PC-3 (cell line): Measurements from ENCODE around the gene KCNIP2. TPM values are rescaled to one million over a fixed set of nuclear protein-coding genes. Genes with fewer than 3 reads are reported as not detected.

ENCODE experiments used
- ATAC-seq: fragments of 200-7000 bp; cut with Tn5 transposase; 2 replicates; pipeline ENCODE4 v1.9.1; 2020; ENCODE audit warnings: mild to moderate bottlenecking, moderate library complexity
- BruUV-seq: library from RNA; stranded (reverse); fragments of 400-500 nt; replicated peaks from 2 replicates; lab custom pipeline; 2021; lab: Mats Ljungman, UMichigan
- CTCF ChIA-PET: fragments of 300-600 bp; sonication (Branson Sonifier 250); formaldehyde crosslinking; loops from one replicate; lab custom pipeline; 2022; ENCODE audit warnings: antibody characterized with exemption; lab: Charles Lee
- POLR2A ChIA-PET: fragments of 300-600 bp; sonication (Branson Sonifier 250); formaldehyde crosslinking; loops from one replicate; lab custom pipeline; 2022; ENCODE audit warnings: antibody characterized with exemption; ENCODE audit not compliant: unreplicated experiment; lab: Charles Lee
- DNase-seq: peaks from one replicate; pipeline ENCODE4 v3.0.0-alpha.2; 2015
- H2AFZ ChIP-seq: fragments of 300-600 bp; sonication (generic); 2 replicates; pipeline ENCODE4 v1.6.0; 2016; ENCODE audit warnings: antibody characterized with exemption, low read length
- H3F3A ChIP-seq: fragments of 300-600 bp; sonication (generic); one replicate; pipeline ENCODE4 v1.6.0; 2017; ENCODE audit warnings: antibody characterized with exemption, low read length, control low read depth, mild to moderate bottlenecking; ENCODE audit not compliant: unreplicated experiment
- H3K27ac ChIP-seq: fragments of 300-600 bp; sonication (generic); 2 replicates; pipeline ENCODE4 v1.5.1; 2016; ENCODE audit warnings: mild to moderate bottlenecking, low read length
- H3K27me3 ChIP-seq: fragments of 300-600 bp; sonication (generic); 2 replicates; pipeline ENCODE4 v1.6.1; 2016; ENCODE audit warnings: low read length, mixed read lengths
- H3K36me3 ChIP-seq: fragments of 300-600 bp; sonication (generic); 2 replicates; pipeline ENCODE4 v1.6.1; 2016; ENCODE audit warnings: low read depth, mixed run types, low read length, mixed read lengths
- H3K4me1 ChIP-seq: fragments of 300-600 bp; sonication (generic); 2 replicates; pipeline ENCODE4 v1.5.1; 2016; ENCODE audit warnings: low read length; ENCODE audit not compliant: insufficient read depth
- H3K4me2 ChIP-seq: fragments of 300-600 bp; sonication (generic); 2 replicates; pipeline ENCODE4 v1.6.0; 2016; ENCODE audit warnings: low read length
- H3K4me3 ChIP-seq: fragments of 300-600 bp; sonication (generic); 2 replicates; pipeline ENCODE4 v1.5.1; 2016; ENCODE audit warnings: mild to moderate bottlenecking, low read length, mixed read lengths
- H3K79me2 ChIP-seq: fragments of 300-600 bp; sonication (generic); 2 replicates; pipeline ENCODE4 v1.6.1; 2017; ENCODE audit warnings: low read length, mixed read lengths
- H3K9ac ChIP-seq: fragments of 300-600 bp; sonication (generic); 2 replicates; pipeline ENCODE4 v1.6.0; 2016; ENCODE audit warnings: mild to moderate bottlenecking, low read length
- H3K9me2 ChIP-seq: fragments of 300-600 bp; sonication (generic); replicated peaks from 2 replicates; pipeline ENCODE4 v1.6.1; 2016; ENCODE audit warnings: mixed run types, low read length, mixed read lengths
- H3K9me3 ChIP-seq: fragments of 300-600 bp; sonication (generic); 2 replicates; pipeline ENCODE4 v1.6.1; 2016; ENCODE audit warnings: low read length, mixed read lengths
- H4K20me1 ChIP-seq: fragments of 300-600 bp; sonication (generic); 2 replicates; pipeline ENCODE4 v1.6.1; 2016; ENCODE audit warnings: low read length, mixed read lengths
- EZH2 ChIP-seq: fragments of 300-600 bp; sonication (generic); IDR thresholded peaks from one replicate; pipeline ENCODE4 v1.6.1; 2017; ENCODE audit warnings: antibody characterized with exemption, mild to moderate bottlenecking, low read length; ENCODE audit not compliant: unreplicated experiment
- EZH2phosphoT487 ChIP-seq: fragments of 300-600 bp; sonication (generic); IDR thresholded peaks from 2 replicates; pipeline ENCODE4 v1.6.1; 2018; ENCODE audit warnings: mild to moderate bottlenecking, antibody characterized with exemption, low read length, borderline replicate concordance
- intact Hi-C: fragments of 100-400 bp; cut with micrococcal nuclease; formaldehyde crosslinking; loops from 2 replicates; pipeline ENCODE4 v1.9.0; 2023
- total RNA-seq: library from RNA; depleted of rRNA; stranded (reverse); fragments of >200 nt; gene quantifications from 2 replicates; pipeline ENCODE4 v1.2.3, GENCODE V29; 2014
- TF ChIP-seq, protein P1 (sequence below): fragments of 300-600 bp; sonication (generic); conservative IDR thresholded peaks from 2 replicates; pipeline ENCODE4 v1.5.1; 2017; ENCODE audit warnings: antibody characterized with exemption, low read depth, mild to moderate bottlenecking, low read length

Gene KCNIP2
- total RNA-seq, 1 experiment from 2014 or later = 1.5 TPM

DNA sequence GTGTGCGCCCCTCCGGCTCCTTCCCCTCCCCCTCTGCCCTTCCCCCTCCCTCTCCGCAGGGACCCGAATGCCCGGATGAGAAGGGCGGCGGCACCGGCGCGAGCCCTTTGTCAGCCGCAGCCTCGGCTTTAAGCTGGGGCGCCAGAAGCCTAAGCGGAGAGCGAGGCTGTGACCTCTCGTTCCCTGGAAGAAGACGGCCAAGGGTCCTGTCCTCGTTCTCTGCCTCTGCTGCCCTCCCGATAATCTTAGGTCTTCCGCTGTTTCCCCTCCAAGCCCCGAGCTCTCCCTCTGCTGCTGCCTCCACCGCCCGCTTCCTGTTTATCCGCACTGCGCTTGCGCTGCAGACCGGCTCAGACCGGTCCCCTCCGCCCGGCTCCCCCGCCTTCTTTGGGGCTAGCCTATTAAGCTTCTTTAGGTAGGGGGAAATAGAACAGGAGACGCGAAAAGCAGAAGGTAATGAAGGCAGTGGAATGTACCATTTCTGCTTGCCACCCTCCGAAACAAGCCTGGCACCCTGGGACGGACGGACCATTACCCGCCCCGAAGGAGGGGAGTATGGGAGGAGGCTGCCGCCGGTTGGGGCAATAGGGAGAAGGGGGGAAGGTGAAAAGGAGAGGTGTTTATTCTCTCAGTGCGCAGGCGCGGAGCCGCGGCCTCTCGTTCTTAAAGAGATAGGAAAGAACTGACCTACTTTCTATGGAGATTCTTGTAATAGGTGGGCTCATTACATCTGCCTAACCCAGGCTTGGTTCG, 25.3 kb downstream of the KCNIP2 start, which contains the start of gene OGA:
Gene OGA (minus strand): TSS at position 326 of the 753 bp plus-strand sequence. CDS start 422 bp downstream, outside the sequence.
- H3K9me3 ChIP-seq = no peaks in the 10 kb centered on the region
- no peaks in the 10 kb centered on the region for H3F3A ChIP-seq
- H3K4me1 ChIP-seq = peaks cover 21% of the 10 kb centered on the region
- peak within 1 kb of the TSS; percentile 94 for H3K9ac ChIP-seq
- ChIA-PET POLR2A (no interaction called here), CTCF (interaction anchor here (0.5 to 1.5 kb wide), 3 partner anchors 22 to 310 kb away, joined by 4 to 7 read pairs (median 4); no protein-coding TSS in a partner anchor)
- DNase-seq (peak; percentile 95), ATAC-seq (peak; percentile 86)
- no peaks in the 10 kb centered on the region for H3K27me3 ChIP-seq
- 0 out of 2 replicates have a peak, but pooled peaks cover 2% of the 10 kb centered on the region for H3K36me3 ChIP-seq
- H3K79me2 ChIP-seq = peaks cover 50% of the 10 kb centered on the region
- TF ChIP-seq, protein P1, sequence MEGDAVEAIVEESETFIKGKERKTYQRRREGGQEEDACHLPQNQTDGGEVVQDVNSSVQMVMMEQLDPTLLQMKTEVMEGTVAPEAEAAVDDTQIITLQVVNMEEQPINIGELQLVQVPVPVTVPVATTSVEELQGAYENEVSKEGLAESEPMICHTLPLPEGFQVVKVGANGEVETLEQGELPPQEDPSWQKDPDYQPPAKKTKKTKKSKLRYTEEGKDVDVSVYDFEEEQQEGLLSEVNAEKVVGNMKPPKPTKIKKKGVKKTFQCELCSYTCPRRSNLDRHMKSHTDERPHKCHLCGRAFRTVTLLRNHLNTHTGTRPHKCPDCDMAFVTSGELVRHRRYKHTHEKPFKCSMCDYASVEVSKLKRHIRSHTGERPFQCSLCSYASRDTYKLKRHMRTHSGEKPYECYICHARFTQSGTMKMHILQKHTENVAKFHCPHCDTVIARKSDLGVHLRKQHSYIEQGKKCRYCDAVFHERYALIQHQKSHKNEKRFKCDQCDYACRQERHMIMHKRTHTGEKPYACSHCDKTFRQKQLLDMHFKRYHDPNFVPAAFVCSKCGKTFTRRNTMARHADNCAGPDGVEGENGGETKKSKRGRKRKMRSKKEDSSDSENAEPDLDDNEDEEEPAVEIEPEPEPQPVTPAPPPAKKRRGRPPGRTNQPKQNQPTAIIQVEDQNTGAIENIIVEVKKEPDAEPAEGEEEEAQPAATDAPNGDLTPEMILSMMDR = no peak
- TF ChIP-seq EZH2 (no peak), EZH2phosphoT487 (no peak)
- peak within 1 kb of the TSS; percentile 53 for H3K27ac ChIP-seq
- BruUV-seq = TSS peak; percentile 36
- H3K4me2 ChIP-seq = peak within 1 kb of the TSS; percentile 99
- H3K9me2 ChIP-seq = no peaks in the 10 kb centered on the region
- peaks cover 40% of the 10 kb centered on the region for H4K20me1 ChIP-seq
- intact Hi-C loops = loop anchor here (1.0 kb wide), 1 partner anchor 12 kb away; no protein-coding TSS in a partner anchor
- H3K4me3 ChIP-seq = peak within 1 kb of the TSS; percentile 99
- H2AFZ ChIP-seq = peak within 1 kb of the TSS; percentile 90

GRCh38 chr10:101817337-101818118, 26.1 kb downstream of the KCNIP2 start:
- Histone ChIP-seq H3F3A (no peaks in the 10 kb centered on the region), H3K27ac (peak overlapping the region; percentile 53), H2AFZ (no peak overlapping the region), H3K4me1 (peaks cover 21% of the 10 kb centered on the region), H3K9ac (peak overlapping the region; percentile 94), H3K79me2 (peaks cover 57% of the 10 kb centered on the region), H3K27me3 (no peaks in the 10 kb centered on the region), H3K4me3 (peak overlapping the region; percentile 99), H3K9me3 (no peaks in the 10 kb centered on the region), H3K4me2 (peak overlapping the region; percentile 99), H4K20me1 (peaks cover 46% of the 10 kb centered on the region), H3K36me3 (0 out of 2 replicates have a peak, but pooled peaks cover 6% of the 10 kb centered on the region), H3K9me2 (no peaks in the 10 kb centered on the region)
- CTCF ChIA-PET = interaction anchor here (0.5 to 1.5 kb wide), 3 partner anchors 23 to 311 kb away, joined by 4 to 7 read pairs (median 4); no protein-coding TSS in a partner anchor
- peak; percentile 64 for ATAC-seq
- intact Hi-C loops = loop anchor here (1.0 kb wide), 1 partner anchor 13 kb away; no protein-coding TSS in a partner anchor
- POLR2A ChIA-PET = no interaction called here
- no TSS peak for BruUV-seq
- DNase-seq = peak; percentile 89
- no peak for TF ChIP-seq EZH2phosphoT487
- TF ChIP-seq EZH2 = no peak
- TF ChIP-seq, protein P1 = no peak
